Esophagus squamous epithelium (tissue), 5 donors: ENCODE results near the gene SCRN3. TPM values are rescaled to one million over a fixed set of nuclear protein-coding genes. Genes with fewer than 3 reads are reported as not detected.

Source experiments
- DNase-seq: peaks from one replicate; lab custom pipeline; 2025; lab: John Stamatoyannopoulos, UW
- H3K27ac ChIP-seq, 4 donors: fragments of 200-600 bp; sonication (generic); one replicate each; pipeline ENCODE4 v1.5.1; 2016 to 2019; ENCODE audit warnings: mild to moderate bottlenecking in 1 of 4
- H3K27me3 ChIP-seq, 4 donors: fragments of 200-600 bp; sonication (generic); 1 replicate in 3 of 4; 2 replicates in 1 of 4; pipeline versions ENCODE4 v1.5.1 to v1.6.0; 2017 to 2021; ENCODE audit warnings: antibody characterized with exemption in 1 of 4
- H3K36me3 ChIP-seq, 3 donors: fragments of 200-600 bp; sonication (generic); one replicate each; pipeline ENCODE4 v1.5.1; 2016 to 2019
- H3K4me1 ChIP-seq, 3 donors: fragments of 200-600 bp; sonication (generic); one replicate each; pipeline ENCODE4 v1.5.1; 2017 to 2019
- H3K4me3 ChIP-seq, 4 donors: fragments of 200-600 bp; sonication (generic); 1 replicate in 3 of 4; 2 replicates in 1 of 4; pipeline ENCODE4 v1.5.1; 2016 to 2019; ENCODE audit warnings: mild to moderate bottlenecking in 2 of 4, moderate library complexity in 1 of 4
- H3K9me3 ChIP-seq, 3 donors: fragments of 200-600 bp; sonication (generic); one replicate each; pipeline ENCODE4 v1.5.1; 2016 to 2019
- CTCF ChIP-seq, 6 experiments: fragments of 450-650 bp in 4 of 6; fragments of 200-600 bp in 2 of 6; sonication (generic) in 2 of 6; IDR thresholded peaks; one replicate each; pipeline ENCODE4 v1.5.1; 2016 to 2019; ENCODE audit warnings: antibody characterized with exemption in 6 of 6, mild to moderate bottlenecking in 4 of 6, moderate library complexity in 4 of 6
- POLR2A ChIP-seq, 4 donors: fragments of 450-650 bp; IDR thresholded peaks; one replicate each; pipeline ENCODE4 v1.6.1; 2017; ENCODE audit warnings: antibody characterized with exemption in 4 of 4, mild to moderate bottlenecking in 4 of 4, moderate library complexity in 3 of 4
- WGBS, 2 donors: methylation state at CpG; one replicate each; pipeline ENCODE4 v1.1.5; 2018; 5-methylcytosine and 5-hydroxymethylcytosine counted together
- intact Hi-C: fragments of 100-400 bp; cut with DNase I; formaldehyde crosslinking; loops from one replicate; pipeline ENCODE4 v1.15.0; 2022
- total RNA-seq, 4 donors: library from RNA; depleted of rRNA; stranded (reverse); fragments of >200 nt; gene quantifications; one replicate each; pipeline ENCODE4 v1.1.0, GENCODE V29; 2016
- donor health status: DM: yes; HTN: yes; CAD: no.

Gene SCRN3
- total RNA-seq, 4 donors from 2014 or later, result 15.1 to 23.1 (median 18.7) TPM

DNA sequence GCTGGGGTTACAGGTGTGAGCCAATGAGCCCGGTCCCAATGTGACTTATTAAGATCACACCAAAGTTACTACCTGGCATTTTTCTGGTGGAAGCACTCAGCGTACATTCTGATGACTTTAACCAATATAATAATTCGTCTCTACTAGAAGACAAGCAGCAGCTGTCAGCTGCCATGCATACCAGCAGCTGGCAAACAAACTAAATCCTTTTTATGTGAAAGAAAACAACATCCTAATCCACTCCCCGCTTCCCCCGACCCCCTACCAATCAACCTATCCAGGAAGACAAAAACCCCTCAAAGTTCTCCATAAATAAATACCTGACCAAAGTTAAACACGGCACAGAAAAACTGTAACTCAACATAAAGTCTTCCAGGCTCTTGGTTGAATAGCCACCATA, 49.2 kb downstream of the SCRN3 start:
- H3K36me3 ChIP-seq, result peaks cover 0 to 70% (median 0%) of the 10 kb centered on the region in 3 donors
- H3K27me3 ChIP-seq, result no peaks in the 10 kb centered on the region
- no peak for DNase-seq
- TF ChIP-seq CTCF (IDR thresholded peaks at IDR 0.05) (no peak), POLR2A (IDR thresholded peaks at IDR 0.05) (no peak)
- peaks cover 0 to 12% (median 0%) of the 10 kb centered on the region in 3 donors for H3K4me1 ChIP-seq
- no peak overlapping the region for H3K27ac ChIP-seq
- no peaks in the 10 kb centered on the region for H3K9me3 ChIP-seq
- 72 to 75% methylated on average over 6 of the region's 6 CpGs for WGBS, 2 donors
- intact Hi-C loops, result no loop called here
- H3K4me3 ChIP-seq, result no peak overlapping the region

- Histone ChIP-seq H3K9me3 (no peaks in the 10 kb centered on the region), H3K27ac (no peak overlapping the region), H3K27me3 (no peaks in the 10 kb centered on the region), H3K4me3 (no peak overlapping the region), H3K4me1 (peaks cover 0 to 12% (median 0%) of the 10 kb centered on the region in 3 donors), H3K36me3 (peaks cover 0 to 71% (median 0%) of the 10 kb centered on the region in 3 donors)
- WGBS, 2 donors, result 72 to 79% methylated on average over 3 of the region's 3 CpGs
- intact Hi-C loops, result no loop called here
- TF ChIP-seq CTCF (IDR thresholded peaks at IDR 0.05) (no peak), POLR2A (IDR thresholded peaks at IDR 0.05) (no peak)
- no peak for DNase-seq
Observed at GRCh38 chr2:174445248-174445647, 49.7 kb downstream of the SCRN3 start.

GRCh38 chr2:174446531-174446930, 51.0 kb downstream of the SCRN3 start:
- intact Hi-C loops, result no loop called here
- no peak for DNase-seq
- peaks cover 0 to 75% (median 0%) of the 10 kb centered on the region in 3 donors for H3K36me3 ChIP-seq
- TF ChIP-seq POLR2A (IDR thresholded peaks at IDR 0.05) (no peak), CTCF (IDR thresholded peaks at IDR 0.05) (no peak)
- H3K4me1 ChIP-seq, result peaks cover 0 to 12% (median 0%) of the 10 kb centered on the region in 3 donors
- H3K27ac ChIP-seq, result no peak overlapping the region
- no peaks in the 10 kb centered on the region for H3K27me3 ChIP-seq
- H3K4me3 ChIP-seq, result no peak overlapping the region
- H3K9me3 ChIP-seq, result no peaks in the 10 kb centered on the region
- 83 to 89% methylated on average over 4 of the region's 4 CpGs for WGBS, 2 donors

GRCh38 chr2:174449033-174449432, 53.5 kb downstream of the SCRN3 start:
- DNase-seq, result no peak
- Histone ChIP-seq H3K27me3 (no peaks in the 10 kb centered on the region), H3K4me3 (no peak overlapping the region), H3K27ac (no peak overlapping the region), H3K4me1 (peaks cover 0 to 6% (median 0%) of the 10 kb centered on the region in 3 donors), H3K9me3 (no peaks in the 10 kb centered on the region), H3K36me3 (peaks cover 0 to 71% (median 0%) of the 10 kb centered on the region in 3 donors)
- intact Hi-C loops, result no loop called here
- 93 to 96% methylated on average over 2 of the region's 2 CpGs for WGBS, 2 donors
- TF ChIP-seq POLR2A (IDR thresholded peaks at IDR 0.05) (no peak), CTCF (IDR thresholded peaks at IDR 0.05) (no peak)

- intact Hi-C loops, result no loop called here
- Histone ChIP-seq H3K27me3 (no peaks in the 10 kb centered on the region), H3K4me3 (no peak overlapping the region), H3K4me1 (peaks cover 0 to 4% (median 0%) of the 10 kb centered on the region in 3 donors), H3K27ac (no peak overlapping the region), H3K36me3 (peaks cover 0 to 60% (median 0%) of the 10 kb centered on the region in 3 donors), H3K9me3 (no peaks in the 10 kb centered on the region)
- WGBS, 2 donors, result 89 to 91% methylated on average over 4 of the region's 4 CpGs
- no peak for DNase-seq
- no peak for TF ChIP-seq POLR2A (IDR thresholded peaks at IDR 0.05)
- TF ChIP-seq CTCF (IDR thresholded peaks at IDR 0.05), result no peak
Observed at GRCh38 chr2:174450021-174450816, 54.7 kb downstream of the SCRN3 start.
